H1 (cell line): ENCODE data around the gene ZNF362. TPM values are rescaled to one million over a fixed set of nuclear protein-coding genes. Genes with fewer than 3 reads are reported as not detected.
A peak's percentile ranks its signal among the peaks of the same experiment; 100 is the strongest.

Source experiments
- CTCF ChIA-PET: fragments of 300-600 bp; sonication (Branson Sonifier 250); formaldehyde crosslinking; loops from one replicate; lab custom pipeline; 2021; ENCODE audit not compliant: partially characterized antibody; lab: Charles Lee
- POLR2A ChIA-PET: fragments of 300-600 bp; sonication (Branson Sonifier 250); formaldehyde crosslinking; loops from one replicate; lab custom pipeline; 2021; ENCODE audit warnings: inconsistent platforms; ENCODE audit not compliant: partially characterized antibody; lab: Charles Lee
- DNase-seq, 2 experiments: peaks; one replicate each; pipeline versions ENCODE4 v3.0.0 to v3.0.0-alpha.2; 2010 to 2022; ENCODE audit warnings: low spot score in 2 of 2, low read depth in 1 of 2, mixed read lengths in 1 of 2
- FAIRE-seq: peaks from 2 replicates; lab custom pipeline; 2011; peaks lifted over from hg19 to GRCh38; lab: Jason Lieb, UNC
- H2AFZ ChIP-seq: 2 replicates; pipeline ENCODE4 v1.8.1; 2012; ENCODE audit warnings: low read length, inconsistent platforms
- H2AK5ac ChIP-seq: 2 replicates; pipeline ENCODE4 v1.6.1; 2013; ENCODE audit warnings: low read depth, low read length
- H2BK120ac ChIP-seq: replicated peaks from 2 replicates; pipeline ENCODE3; 2013; ENCODE audit warnings: low read depth, low read length, inconsistent platforms
- H2BK12ac ChIP-seq: 2 replicates; pipeline ENCODE4 v1.6.1; 2013; ENCODE audit warnings: low read depth, low read length
- H2BK15ac ChIP-seq: 2 replicates; pipeline ENCODE4 v1.6.1; 2013; ENCODE audit warnings: low read length
- H2BK20ac ChIP-seq: 2 replicates; pipeline ENCODE4 v1.6.1; 2013; ENCODE audit warnings: low read length
- H2BK5ac ChIP-seq: 2 replicates; pipeline ENCODE4 v1.6.1; 2013; ENCODE audit warnings: low read depth, low read length
- H3K14ac ChIP-seq: 2 replicates; pipeline ENCODE4 v1.6.1; 2013; ENCODE audit warnings: inconsistent platforms; ENCODE audit not compliant: insufficient read length
- H3K18ac ChIP-seq: 2 replicates; pipeline ENCODE4 v1.6.1; 2013; ENCODE audit warnings: low read length; ENCODE audit errors: extremely low read depth
- H3K23ac ChIP-seq: 2 replicates; pipeline ENCODE4 v1.6.1; 2013; ENCODE audit warnings: inconsistent platforms; ENCODE audit not compliant: insufficient read length
- H3K23me2 ChIP-seq: 2 replicates; pipeline ENCODE4 v1.6.1; 2013; ENCODE audit warnings: low read depth, low read length
- H3K27ac ChIP-seq: 2 replicates; pipeline ENCODE4 v1.6.1; 2011; ENCODE audit warnings: low read depth, low read length, inconsistent platforms
- H3K27me3 ChIP-seq, 4 experiments: replicated peaks in 1 of 4; 1 replicate in 1 of 4; 2 replicates in 3 of 4; pipeline versions ENCODE4 v1.6.1 to v1.8.1; 2011 to 2013; ENCODE audit warnings: low read length in 3 of 4, mild to moderate bottlenecking in 3 of 4, inconsistent platforms in 2 of 4, mixed read lengths in 2 of 4, moderate library complexity in 1 of 4; ENCODE audit not compliant: control insufficient read depth in 3 of 4, insufficient read depth in 3 of 4; ENCODE audit errors: extremely low read depth in 1 of 4
- H3K36me3 ChIP-seq, 4 experiments: 2 replicates each; pipeline versions ENCODE4 v1.6.1 to v1.8.1; 2011 to 2013; ENCODE audit warnings: mild to moderate bottlenecking in 4 of 4, low read length in 3 of 4, moderate library complexity in 2 of 4, control low read depth in 1 of 4, inconsistent platforms in 1 of 4; ENCODE audit not compliant: insufficient read depth in 4 of 4, control insufficient read depth in 2 of 4
- H3K4ac ChIP-seq: replicated peaks from 2 replicates; pipeline ENCODE3; 2013; ENCODE audit warnings: low read length, low read depth, mixed read lengths, inconsistent platforms; ENCODE audit not compliant: insufficient read length
- H3K4me1 ChIP-seq, 4 experiments: replicated peaks in 1 of 4; 1 replicate in 1 of 4; 2 replicates in 3 of 4; pipeline versions ENCODE4 v1.6.1 to v1.8.1; 2011 to 2013; ENCODE audit warnings: low read length in 3 of 4, inconsistent platforms in 2 of 4, mixed read lengths in 1 of 4; ENCODE audit not compliant: insufficient read depth in 4 of 4, control insufficient read depth in 3 of 4
- H3K4me2 ChIP-seq, 2 experiments: 2 replicates each; pipeline versions ENCODE4 v1.6.1 to v1.8.1; 2011 to 2013; ENCODE audit warnings: low read depth in 2 of 2, low read length in 2 of 2, control low read depth in 1 of 2, inconsistent platforms in 1 of 2, mild to moderate bottlenecking in 1 of 2; ENCODE audit not compliant: insufficient read depth in 1 of 2
- H3K4me3 ChIP-seq, 4 experiments: fragments of 200-600, 300-600 bp in 1 of 4; sonication (generic), shearing (Covaris generic), sonication (Bioruptor Twin) in 1 of 4; 2 replicates each; pipeline versions ENCODE4 v1.5.1 to v1.8.1; 2011 to 2016; ENCODE audit warnings: low read length in 4 of 4, low read depth in 3 of 4, control low read depth in 2 of 4, inconsistent platforms in 2 of 4, mild to moderate bottlenecking in 2 of 4, mixed read lengths in 1 of 4, moderate library complexity in 1 of 4; ENCODE audit not compliant: insufficient read depth in 2 of 4; ENCODE audit errors: extremely low read depth in 1 of 4
- H3K56ac ChIP-seq: replicated peaks from 2 replicates; pipeline ENCODE3; 2013; ENCODE audit warnings: low read depth, mild to moderate bottlenecking, mixed read lengths, low read length, inconsistent platforms; ENCODE audit not compliant: insufficient read length
- H3K79me1 ChIP-seq: 2 replicates; pipeline ENCODE4 v1.6.1; 2013; ENCODE audit warnings: low read depth, low read length, control low read depth
- H3K79me2 ChIP-seq, 2 experiments: 2 replicates each; pipeline versions ENCODE4 v1.6.1 to v1.8.1; 2012 to 2013; ENCODE audit warnings: low read length in 2 of 2, mild to moderate bottlenecking in 2 of 2, inconsistent platforms in 1 of 2; ENCODE audit not compliant: insufficient read depth in 2 of 2, control insufficient read depth in 1 of 2
- H3K9ac ChIP-seq, 4 experiments: replicated peaks in 1 of 4; 1 replicate in 1 of 4; 2 replicates in 3 of 4; pipeline versions ENCODE4 v1.6.1 to v1.8.1; 2011 to 2013; ENCODE audit warnings: low read depth in 3 of 4, low read length in 3 of 4, control low read depth in 2 of 4, mild to moderate bottlenecking in 2 of 4, moderate library complexity in 2 of 4, inconsistent platforms in 1 of 4; ENCODE audit errors: extremely low read depth in 1 of 4
- H3K9me3 ChIP-seq, 2 experiments: 2 replicates each; pipeline versions ENCODE4 v1.6.1 to v1.8.1; 2012 to 2013; ENCODE audit warnings: mild to moderate bottlenecking in 2 of 2, moderate library complexity in 2 of 2, control low read depth in 1 of 2, inconsistent platforms in 1 of 2, low read depth in 1 of 2, low read length in 1 of 2, mixed read lengths in 1 of 2; ENCODE audit not compliant: insufficient read depth in 2 of 2
- H4K20me1 ChIP-seq, 2 experiments: replicated peaks in 1 of 2; 2 replicates each; pipeline versions ENCODE3 to v1.8.1; 2011 to 2013; ENCODE audit warnings: inconsistent platforms in 2 of 2, low read length in 2 of 2, mild to moderate bottlenecking in 1 of 2; ENCODE audit not compliant: insufficient read depth in 2 of 2, control insufficient read depth in 1 of 2
- H4K5ac ChIP-seq: 2 replicates; pipeline ENCODE4 v1.6.1; 2013; ENCODE audit warnings: low read length, low read depth, mixed read lengths, inconsistent platforms; ENCODE audit not compliant: insufficient read length
- H4K8ac ChIP-seq: 2 replicates; pipeline ENCODE4 v1.8.0; 2013; ENCODE audit warnings: mild to moderate bottlenecking, moderate library complexity, low read length, inconsistent platforms; ENCODE audit not compliant: insufficient read depth; ENCODE audit errors: extremely low read depth
- H4K91ac ChIP-seq: replicated peaks from 2 replicates; pipeline ENCODE3; 2013; ENCODE audit warnings: low read length, mixed read lengths, inconsistent platforms; ENCODE audit not compliant: insufficient read length
- CBX5 ChIP-seq: fragments of 300-800, 300-1000 bp; sonication (generic); IDR thresholded peaks from 2 replicates; pipeline ENCODE4 v1.7.1; 2016; ENCODE audit warnings: antibody characterized with exemption, low read length, low read depth
- EZH2 ChIP-seq: fragments of 200-600 bp; sonication (generic); IDR thresholded peaks from 2 replicates; pipeline ENCODE4 v1.7.1; 2012; ENCODE audit warnings: low read depth, mild to moderate bottlenecking, moderate library complexity, low read length, inconsistent platforms; ENCODE audit not compliant: severe bottlenecking
- KDM4A ChIP-seq: IDR thresholded peaks from one replicate; pipeline ENCODE4 v1.7.1; 2012; ENCODE audit warnings: low read depth, mild to moderate bottlenecking, moderate library complexity, low read length, inconsistent platforms; ENCODE audit not compliant: severe bottlenecking
- POLR2AphosphoS5 ChIP-seq: IDR thresholded peaks from 2 replicates; pipeline ENCODE4 v1.6.1; 2011; ENCODE audit warnings: low read depth, low read length
- TAF1 ChIP-seq: IDR thresholded peaks from 2 replicates; pipeline ENCODE4 v1.6.1; 2011; ENCODE audit warnings: mild to moderate bottlenecking, low read depth, low read length
- TAF7 ChIP-seq: optimal IDR thresholded peaks from 2 replicates; pipeline ENCODE3; 2011; ENCODE audit warnings: low read depth, mild to moderate bottlenecking, inconsistent platforms, low read length, moderate library complexity, borderline replicate concordance
- WGBS, 2 experiments: shearing (Covaris generic) in 1 of 2; methylation state at CpG; one replicate each; pipeline versions ENCODE4 v1.1.6 to v1.1.7; 2013 to 2015; ENCODE audit warnings: low lambda C conversion rate in 2 of 2, mixed read lengths in 2 of 2, inconsistent platforms in 1 of 2, low coverage in 1 of 2, missing lambda C conversion rate in 1 of 2; ENCODE audit not compliant: insufficient replicate concordance in 2 of 2, insufficient coverage in 1 of 2, insufficient read length in 1 of 2; ENCODE audit errors: extremely low coverage in 1 of 2, missing lambda C conversion rate in 1 of 2; 5-methylcytosine and 5-hydroxymethylcytosine counted together
- polyA plus RNA-seq, 7 experiments: library from polyadenylated mRNA; depleted of rRNA in 3 of 7; stranded (reverse) in 5 of 7; unstranded in 2 of 7; fragments of >200 nt in 5 of 7; fragments of 200-250 nt in 2 of 7; gene quantifications; 1 replicate in 5 of 7; 2 replicates in 1 of 7; 4 replicates in 1 of 7; pipeline versions ENCODE4 v1.2.1 to v1.2.3, GENCODE V29; 2011 to 2013; ENCODE audit warnings: missing spikeins in 2 of 7, mixed read lengths in 2 of 7
- total RNA-seq: library from RNA; stranded (reverse); fragmentation: NEBNext Ultra II Directional; extraction: Animal tissue kit (Norgen Biotek cat#: 25700); gene quantifications from 2 replicates; pipeline ENCODE4 v1.2.1, GENCODE V29; 2021

Gene ZNF362
- total and polyA plus RNA-seq, 2 of the 8 experiments (the other 6 are each of a cell fraction or from before 2014, with no cell fraction given), result 24.2 to 27.8 TPM

DNA sequence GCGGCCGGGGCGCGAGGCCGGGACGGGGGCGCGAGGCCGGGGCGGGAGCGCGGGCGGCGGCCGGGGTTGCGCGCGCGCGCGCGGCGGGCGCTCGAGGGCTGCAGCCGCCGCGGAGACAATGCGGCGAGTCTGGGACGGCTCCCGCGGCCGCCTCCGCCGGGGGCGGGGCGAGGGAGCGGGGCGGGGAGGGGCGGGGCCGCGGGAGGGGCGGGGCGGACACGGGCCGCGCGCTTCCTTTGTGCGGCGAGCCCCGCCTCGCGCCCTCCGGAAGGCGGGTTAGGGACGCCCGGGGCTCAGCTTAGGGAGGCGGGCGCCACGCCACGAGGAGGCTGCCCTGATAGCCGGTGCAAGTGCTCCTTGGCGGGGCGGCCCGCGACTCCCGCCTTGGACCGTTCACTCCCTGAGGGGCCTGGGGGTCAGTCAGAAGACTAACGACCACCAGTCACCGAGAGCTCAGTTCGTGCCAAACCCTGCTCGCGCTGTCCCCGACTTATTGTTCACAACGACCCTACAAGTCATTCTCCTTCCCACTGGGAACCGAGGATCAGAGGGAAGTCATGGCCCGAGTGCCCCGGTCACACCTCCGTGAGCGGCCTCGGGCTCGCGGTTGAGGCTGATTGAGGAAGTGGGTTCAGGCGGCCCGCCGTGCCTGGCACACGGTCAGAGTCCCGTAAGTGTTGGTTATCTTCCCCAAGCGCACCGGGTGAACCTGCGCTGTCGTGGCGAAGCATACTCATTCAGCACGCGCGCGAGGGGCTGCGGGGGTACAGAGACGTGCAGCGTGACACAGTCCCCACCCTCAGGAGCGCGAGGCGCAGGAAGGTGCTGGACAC is 93.7 kb downstream of the ZNF362 start:
- Histone ChIP-seq H3K4me1 (peaks cover 4 to 25% (median 12%) of the 10 kb centered on the region in 4 experiments), H2AFZ (peak overlapping the region; percentile 34; the same call in 1 of the 2 replicates), H4K20me1 (peaks cover 5 to 22% of the 10 kb centered on the region in 2 experiments), H2BK120ac (no peak overlapping the region), H3K27me3 (peaks cover 50 to 88% (median 78%) of the 10 kb centered on the region in 4 experiments), H3K14ac (no peak overlapping the region), H3K23me2 (peaks cover 10% of the 10 kb centered on the region), H3K4me3 (peak overlapping the region; percentile 27 to 68 (median 50)), H4K8ac (peak overlapping the region; percentile 19), H4K91ac (no peak overlapping the region), H2BK15ac (no peak overlapping the region), H3K9me3 (no peaks in the 10 kb centered on the region), H3K79me1 (no peaks in the 10 kb centered on the region), H3K23ac (no peak overlapping the region), H2BK20ac (no peak overlapping the region), H2AK5ac (no peak overlapping the region), H3K4ac (no peak overlapping the region), H3K18ac (no peak overlapping the region), H3K27ac (no peak overlapping the region), H2BK5ac (no peak overlapping the region), H3K56ac (no peak overlapping the region), H4K5ac (no peak overlapping the region), H3K79me2 (no peaks in the 10 kb centered on the region), H3K9ac (peak overlapping the region in 3 of 4 experiments; percentile 16 to 76 (median 43); a peak in 3 of 7 replicates), H3K36me3 (no peaks in the 10 kb centered on the region), H2BK12ac (0 out of 2 replicates have a peak overlapping the region, but pooled peaks have one; percentile 33), H3K4me2 (peak overlapping the region; percentile 69 to 100)
- ChIA-PET CTCF (interaction anchor here (0.8 to 1.5 kb wide), 4 partner anchors 10 to 418 kb away, joined by 3 to 4 read pairs (median 3); no protein-coding TSS in a partner anchor), POLR2A (interaction anchor here (0.6 to 1.7 kb wide), 4 partner anchors 7 to 984 kb away, joined by 3 to 5 read pairs (median 5); no protein-coding TSS in a partner anchor)
- peak in 1 of 2 experiments; percentile 73 for DNase-seq
- WGBS, 2 experiments, result 6% methylated on average over 42 of the region's 104 CpGs; no CpG with 5 or more reads in 1 of the 2 experiments
- no peak for FAIRE-seq
- TF ChIP-seq TAF7 (peak; percentile 2), CBX5 (no peak), EZH2 (peak; percentile 67), POLR2AphosphoS5 (peak; percentile 76), TAF1 (0 out of 2 replicates have a peak, but pooled peaks have one; percentile 40), KDM4A (peak; percentile 61)
